ENCODE data around the gene TCL1B. TPM values are rescaled to one million over a fixed set of nuclear protein-coding genes. Genes with fewer than 3 reads are reported as not detected.

TCL1B gene
- total RNA-seq, 1 experiment from 2014 or later, result 3.6 TPM

DNA sequence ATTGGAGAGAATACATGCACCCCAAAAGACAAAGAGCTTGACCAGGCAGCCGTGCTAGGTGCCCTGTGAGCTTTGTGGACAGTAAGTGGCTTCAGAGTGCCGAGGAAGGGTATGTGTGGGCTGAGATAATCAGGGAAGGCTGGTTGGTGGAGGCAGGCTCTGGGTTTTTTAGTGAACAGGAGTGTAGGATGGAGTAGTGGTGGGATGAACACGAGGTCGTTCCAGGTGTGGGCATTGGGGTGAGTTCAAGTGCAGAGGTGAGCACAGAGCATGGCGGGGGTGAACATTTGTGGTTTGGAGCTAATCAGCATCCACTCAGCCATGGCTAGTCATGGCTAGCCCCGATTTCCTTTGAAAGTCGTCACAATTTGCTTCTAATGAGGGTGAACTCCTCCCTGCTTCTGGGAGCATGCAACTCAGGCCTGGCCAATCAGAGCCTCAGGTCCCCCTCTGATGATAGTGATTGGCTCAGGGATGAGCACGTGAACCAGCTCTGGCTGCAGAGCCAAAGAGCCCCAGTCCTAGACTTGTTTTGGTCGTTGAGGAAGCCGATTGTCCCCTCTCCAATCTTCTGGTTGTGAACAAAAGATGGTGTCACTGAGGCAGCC is 40.7 kb upstream of the TCL1B start:
- TF ChIP-seq, protein P1, sequence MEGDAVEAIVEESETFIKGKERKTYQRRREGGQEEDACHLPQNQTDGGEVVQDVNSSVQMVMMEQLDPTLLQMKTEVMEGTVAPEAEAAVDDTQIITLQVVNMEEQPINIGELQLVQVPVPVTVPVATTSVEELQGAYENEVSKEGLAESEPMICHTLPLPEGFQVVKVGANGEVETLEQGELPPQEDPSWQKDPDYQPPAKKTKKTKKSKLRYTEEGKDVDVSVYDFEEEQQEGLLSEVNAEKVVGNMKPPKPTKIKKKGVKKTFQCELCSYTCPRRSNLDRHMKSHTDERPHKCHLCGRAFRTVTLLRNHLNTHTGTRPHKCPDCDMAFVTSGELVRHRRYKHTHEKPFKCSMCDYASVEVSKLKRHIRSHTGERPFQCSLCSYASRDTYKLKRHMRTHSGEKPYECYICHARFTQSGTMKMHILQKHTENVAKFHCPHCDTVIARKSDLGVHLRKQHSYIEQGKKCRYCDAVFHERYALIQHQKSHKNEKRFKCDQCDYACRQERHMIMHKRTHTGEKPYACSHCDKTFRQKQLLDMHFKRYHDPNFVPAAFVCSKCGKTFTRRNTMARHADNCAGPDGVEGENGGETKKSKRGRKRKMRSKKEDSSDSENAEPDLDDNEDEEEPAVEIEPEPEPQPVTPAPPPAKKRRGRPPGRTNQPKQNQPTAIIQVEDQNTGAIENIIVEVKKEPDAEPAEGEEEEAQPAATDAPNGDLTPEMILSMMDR (conservative IDR thresholded peaks at IDR 0.05), result no peak
- Histone ChIP-seq H2BK12ac (ENCODE audit: insufficient read length, low read depth, low read length) (no peak overlapping the region), H3K4me1 (ENCODE audit: insufficient read depth, low read length) (no peaks in the 10 kb centered on the region), H4K5ac (ENCODE audit: insufficient read length, low read depth, low read length) (no peak overlapping the region), H3K4me2 (ENCODE audit: insufficient read depth, insufficient read length, low read length) (no peak overlapping the region), H2BK120ac (ENCODE audit: low read depth, low read length, poor library complexity, severe bottlenecking) (no peak overlapping the region), H2AFZ (ENCODE audit: low read length) (no peak overlapping the region), H3K23me2 (ENCODE audit: insufficient read length, low read depth, low read length, poor library complexity, severe bottlenecking) (no peaks in the 10 kb centered on the region), H3K79me2 (ENCODE audit: insufficient read depth, low read length) (no peaks in the 10 kb centered on the region), H3K18ac (ENCODE audit: insufficient read length, low read depth, low read length) (no peak overlapping the region), H3K56ac (ENCODE audit: insufficient read length, low read depth, low read length) (no peak overlapping the region), H2BK5ac (ENCODE audit: insufficient read length, low read length) (no peak overlapping the region), H4K8ac (replicated peaks; ENCODE audit: insufficient read length, low read depth, low read length) (no peak overlapping the region), H4K91ac (ENCODE audit: insufficient read length, low read depth, low read length) (no peak overlapping the region), H3K23ac (ENCODE audit: insufficient read length, low read depth, low read length) (no peak overlapping the region), H4K20me1 (ENCODE audit: control insufficient read depth, insufficient read depth, insufficient read length) (no peaks in the 10 kb centered on the region), H3K4ac (ENCODE audit: low read depth, low read length) (no peak overlapping the region), H2BK15ac (ENCODE audit: low read depth, low read length) (no peak overlapping the region), H3K27me3 (ENCODE audit: insufficient read depth, low read length) (no peaks in the 10 kb centered on the region), H3K9me3 (ENCODE audit: control insufficient read depth, low read depth, low read length) (no peaks in the 10 kb centered on the region), H3K9ac (ENCODE audit: extremely low read depth, insufficient read length, low read length) (no peak overlapping the region), H3K79me1 (ENCODE audit: insufficient read depth, low read depth, low read length, poor library complexity, severe bottlenecking) (no peaks in the 10 kb centered on the region), H3T11ph (ENCODE audit: low read length) (no peak overlapping the region), H2BK20ac (ENCODE audit: low read depth, low read length, poor library complexity, severe bottlenecking) (no peak overlapping the region), H3K27ac (ENCODE audit: insufficient read length, low read depth, low read length) (no peak overlapping the region), H3K14ac (ENCODE audit: insufficient read depth, low read length) (no peak overlapping the region; the same call in 1 of the 2 replicates), H2AK5ac (ENCODE audit: insufficient read length, low read length) (no peak overlapping the region)
- no CpG with 5 or more reads among the region's 10 CpGs for WGBS (ENCODE audit: extremely low coverage, insufficient read length, low lambda C conversion rate)
- H3K4me3 Mint-ChIP-seq, result no peak overlapping the region; a peak in 1 of 5 replicates
- peaks cover 8% of the 10 kb centered on the region for H3K27me3 Mint-ChIP-seq (ENCODE audit: low read depth)
- H3K36me3 Mint-ChIP-seq (ENCODE audit: insufficient read depth in 1 of 3, low read depth in 3 of 3), result no peaks in the 10 kb centered on the region; a peak in 1 of 7 replicates
- no peaks in the 10 kb centered on the region for H3K9me3 Mint-ChIP-seq
- no peak for DNase-seq
- no peaks in the 10 kb centered on the region for H3K4me1 Mint-ChIP-seq
- no peak overlapping the region; a peak in 1 of 7 replicates for H3K27ac Mint-ChIP-seq
